Measurements from ENCODE around the gene ANGPTL2.
"Not testable (repeated sequence)": the region's sequence is repeated elsewhere in the genome, so short reads cannot be mapped to it uniquely, and the experiment has no call there.

Gene ANGPTL2

DNA sequence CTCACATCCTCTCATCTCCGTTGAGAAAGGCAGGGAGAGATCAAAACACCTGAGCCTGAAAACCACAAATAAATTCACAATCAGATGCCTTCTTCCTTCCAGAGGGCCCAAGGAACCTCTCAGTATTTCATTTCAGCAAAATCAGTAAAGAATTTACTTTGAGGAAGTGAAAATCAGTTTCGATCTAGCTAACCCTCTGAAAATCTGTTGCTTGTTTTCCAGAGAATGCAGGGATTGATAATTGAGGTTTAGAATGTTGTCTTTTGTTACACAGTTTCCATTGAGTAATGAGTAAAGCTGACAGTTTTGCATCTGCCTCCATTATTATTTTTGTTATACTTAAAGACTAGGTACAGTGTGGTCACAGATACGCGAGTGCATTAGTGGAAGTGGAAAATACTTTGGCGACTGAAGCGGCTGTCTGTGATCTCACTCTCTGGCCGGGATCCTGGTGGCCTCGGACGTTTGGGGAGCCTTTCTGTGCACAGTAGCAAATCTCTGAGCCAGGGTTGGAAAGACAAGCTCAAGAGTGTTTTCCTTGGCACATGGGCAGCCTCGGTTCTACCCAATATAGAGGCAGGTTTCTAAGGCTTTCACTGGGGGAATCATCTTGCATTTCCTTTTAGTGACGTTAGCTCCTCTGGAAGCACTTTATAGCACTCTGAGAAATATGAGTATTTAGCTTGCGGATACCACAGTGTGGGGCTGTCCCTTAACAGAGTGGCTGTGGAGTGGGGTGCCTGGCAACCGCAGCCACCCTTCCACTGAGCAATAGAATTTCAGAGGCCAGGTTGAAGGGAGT lies 32.2 kb upstream of the ANGPTL2 start:
- no peak for DNase-seq

DNA sequence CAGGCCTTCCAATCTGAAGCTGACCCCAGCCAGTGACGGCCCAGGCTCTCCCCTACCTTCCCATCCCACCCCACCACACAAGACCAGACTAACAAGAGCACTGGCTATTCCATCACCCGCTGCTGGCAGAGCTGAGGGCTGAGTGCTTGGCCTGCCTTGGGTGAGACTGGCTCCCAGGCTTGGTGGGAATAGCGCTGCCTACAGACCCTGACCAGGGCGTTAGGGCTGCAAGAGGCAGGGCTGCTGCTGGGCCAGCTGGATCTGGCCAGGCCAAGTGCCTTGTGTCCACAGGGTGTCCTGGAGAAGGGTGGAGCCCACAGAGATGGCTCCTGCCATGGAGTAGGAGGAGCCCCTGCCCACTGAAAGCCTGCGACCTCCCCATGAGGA lies 31.6 kb upstream of the ANGPTL2 start:
- DNase-seq, result no peak

DNA sequence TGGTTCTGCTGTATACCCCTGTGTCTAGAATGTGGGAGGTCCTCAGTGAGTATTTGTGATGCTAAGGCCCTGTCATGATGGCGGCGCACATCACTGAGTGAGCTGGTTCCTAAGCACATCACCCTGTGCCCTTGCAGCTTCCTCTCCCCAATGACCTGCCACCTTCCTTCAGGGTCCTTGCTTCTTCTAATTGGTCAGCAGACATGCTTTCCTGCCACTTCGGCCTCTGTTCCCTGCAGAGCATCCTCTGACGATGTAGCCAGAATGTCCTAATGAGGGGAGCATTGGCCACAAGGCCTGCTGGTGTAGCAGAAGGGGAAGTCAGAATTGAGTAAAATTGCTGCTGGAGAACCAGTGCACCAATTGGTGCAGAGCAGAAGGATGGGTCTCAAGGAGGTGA lies 31.1 kb upstream of the ANGPTL2 start:
- no peak for DNase-seq

DNA sequence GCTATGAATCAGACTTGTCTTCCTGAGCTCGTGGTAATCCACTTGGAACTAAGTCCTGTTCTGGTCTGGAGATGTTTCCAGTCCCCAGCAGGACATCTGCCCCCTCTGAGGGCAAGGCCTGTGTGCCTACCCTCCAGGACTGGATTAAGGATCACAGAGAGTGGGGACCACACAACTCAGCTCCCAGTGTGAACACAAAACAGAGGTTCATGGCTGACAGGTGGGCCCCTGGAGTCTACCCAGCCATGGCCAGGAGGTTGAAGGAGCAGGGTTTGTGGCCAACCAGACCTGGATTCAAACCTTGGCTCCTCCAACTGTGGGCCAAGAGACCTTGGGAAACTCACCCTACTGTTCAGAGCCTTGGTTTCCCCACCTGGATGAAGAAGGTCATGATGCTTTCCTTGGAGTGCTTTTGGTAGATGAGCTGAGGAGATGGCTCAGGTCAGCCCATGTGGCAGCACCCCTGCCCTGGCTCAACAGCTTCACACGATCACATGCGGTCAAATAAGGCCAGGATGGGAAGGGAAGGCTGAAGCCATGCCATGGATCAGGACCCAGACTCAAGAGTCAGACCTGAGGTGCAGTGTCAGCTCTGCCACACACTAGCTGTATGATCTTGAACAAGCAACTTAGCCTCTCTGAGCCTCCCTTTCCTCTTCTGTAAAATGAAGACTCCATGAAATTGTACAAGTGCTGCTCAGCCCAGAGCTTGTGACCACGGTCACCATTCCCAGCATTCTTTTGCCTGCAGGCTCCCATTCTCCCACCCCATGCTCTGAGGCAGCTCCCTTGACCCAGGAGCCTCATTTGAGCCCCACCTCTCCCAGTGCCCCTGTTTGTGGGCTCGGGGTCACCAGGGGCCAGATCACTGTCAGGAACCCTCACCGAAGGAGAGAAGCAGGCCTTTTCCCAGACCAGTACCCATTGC lies 27.3 kb upstream of the ANGPTL2 start:
- no peak for DNase-seq

DNA sequence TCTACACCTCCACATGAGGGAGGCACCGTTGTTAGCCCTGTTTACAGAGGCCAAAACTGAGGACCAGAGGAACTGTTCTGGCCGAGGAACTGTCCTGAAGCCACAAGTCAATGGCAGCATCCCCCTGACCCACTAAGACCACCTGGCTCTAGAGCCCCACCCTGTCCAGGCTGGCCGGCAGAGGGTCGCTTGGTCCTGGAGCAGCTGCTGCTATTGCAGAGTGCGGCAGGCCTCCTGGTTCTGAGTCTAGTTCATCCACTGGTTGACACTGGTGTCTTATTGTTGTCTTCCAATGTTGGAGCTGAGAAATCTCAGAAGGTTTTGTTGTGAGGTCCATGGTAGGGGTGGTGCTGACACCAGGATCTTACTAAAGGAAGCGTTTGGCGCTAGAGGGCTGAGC lies 26.6 kb upstream of the ANGPTL2 start:
- DNase-seq, result no peak

DNA sequence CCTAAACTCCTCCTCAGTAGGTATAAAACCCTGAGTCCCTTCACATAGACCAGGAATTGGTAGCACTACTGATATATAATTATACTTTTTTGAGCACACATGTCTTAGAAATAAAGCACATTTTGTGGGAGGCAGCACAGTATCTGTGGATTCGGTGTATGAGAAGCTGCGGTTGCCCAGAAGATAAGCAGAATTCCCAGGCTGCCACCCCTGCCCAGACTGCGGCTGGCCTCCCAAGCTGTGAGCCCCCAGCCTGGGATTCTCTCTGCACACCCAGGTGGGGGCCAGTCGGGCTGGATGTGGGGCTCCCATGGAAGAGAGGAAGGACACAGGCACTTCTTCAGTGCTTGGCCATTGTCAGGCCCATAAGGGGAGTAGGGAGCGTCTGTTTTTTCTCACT lies 25.6 kb upstream of the ANGPTL2 start:
- no peak for DNase-seq

DNA sequence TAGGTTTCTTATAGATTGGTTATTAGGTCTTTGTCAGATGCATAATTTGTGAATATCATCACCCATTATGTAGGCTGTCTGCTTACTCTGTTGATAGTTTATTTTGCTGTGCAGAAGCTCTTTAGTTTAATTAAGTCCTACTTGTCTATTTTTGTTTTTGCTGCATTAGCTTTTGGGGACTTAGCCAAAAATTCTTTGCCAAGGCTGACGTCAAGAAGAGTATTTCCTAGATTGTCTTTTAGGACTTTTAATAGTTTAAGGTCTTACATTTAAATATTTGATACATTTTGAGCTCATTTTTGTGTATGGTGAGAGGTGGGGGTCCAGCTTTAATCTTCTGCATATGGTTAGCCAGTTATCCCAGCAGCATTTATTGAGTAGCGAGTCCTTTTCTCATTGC lies 24.8 kb upstream of the ANGPTL2 start:
- DNase-seq, result no peak

DNA sequence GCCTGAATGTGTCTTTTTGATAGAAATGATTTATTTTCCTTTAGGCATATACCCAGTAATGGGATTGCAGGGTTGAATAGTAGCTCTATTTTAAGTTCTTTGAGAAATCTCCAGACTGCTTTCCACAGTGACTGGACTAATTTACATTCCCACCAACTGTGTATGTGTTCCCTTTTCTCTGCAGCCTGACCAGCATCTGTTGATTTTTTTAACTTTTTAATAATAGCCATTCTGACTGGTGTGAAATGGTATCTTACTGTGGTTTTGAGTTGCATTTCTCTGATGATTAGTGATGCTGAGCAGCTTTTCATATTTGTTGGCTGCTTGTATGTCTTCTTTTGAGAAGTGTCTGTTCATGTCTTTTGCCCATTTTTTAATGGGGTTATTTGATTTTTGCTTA lies 24.4 kb upstream of the ANGPTL2 start:
- not testable (repeated sequence) for DNase-seq

DNA sequence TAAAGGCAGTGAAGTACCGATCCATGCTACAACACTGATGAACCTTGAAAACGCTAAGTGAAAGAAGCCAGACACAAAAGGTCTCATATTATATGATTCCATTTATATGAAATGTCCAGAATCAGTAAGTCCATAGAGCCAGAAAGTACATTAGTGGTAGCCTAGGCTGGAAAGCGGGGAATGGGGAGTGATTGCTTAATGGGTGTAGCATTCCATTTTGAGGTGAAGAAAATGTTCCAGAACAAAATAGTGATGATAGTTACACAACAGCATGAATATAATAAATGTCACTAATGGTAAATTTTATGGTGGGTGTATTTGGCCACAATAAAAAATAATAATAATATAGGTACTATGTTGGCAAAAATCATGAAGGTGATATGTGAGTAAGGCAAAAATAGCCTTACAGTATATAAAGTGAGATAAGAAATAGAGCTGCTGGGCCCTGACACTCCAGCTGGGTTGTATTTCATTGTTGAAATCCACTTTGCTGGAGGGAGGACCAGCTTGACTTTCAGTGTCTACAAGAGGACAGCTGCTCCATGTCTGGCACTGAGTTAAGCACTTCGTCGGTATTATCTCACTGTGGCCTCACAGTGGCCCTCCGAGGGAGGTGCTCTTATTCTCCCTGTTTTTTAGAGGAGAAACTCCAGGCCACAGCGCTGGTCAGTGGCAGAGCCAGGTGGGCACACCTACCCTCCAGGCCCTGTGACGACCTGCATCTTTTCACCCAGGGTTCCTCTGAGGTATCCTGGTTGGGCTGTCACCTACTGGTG lies 22.4 kb upstream of the ANGPTL2 start:
- no peak for DNase-seq

DNA sequence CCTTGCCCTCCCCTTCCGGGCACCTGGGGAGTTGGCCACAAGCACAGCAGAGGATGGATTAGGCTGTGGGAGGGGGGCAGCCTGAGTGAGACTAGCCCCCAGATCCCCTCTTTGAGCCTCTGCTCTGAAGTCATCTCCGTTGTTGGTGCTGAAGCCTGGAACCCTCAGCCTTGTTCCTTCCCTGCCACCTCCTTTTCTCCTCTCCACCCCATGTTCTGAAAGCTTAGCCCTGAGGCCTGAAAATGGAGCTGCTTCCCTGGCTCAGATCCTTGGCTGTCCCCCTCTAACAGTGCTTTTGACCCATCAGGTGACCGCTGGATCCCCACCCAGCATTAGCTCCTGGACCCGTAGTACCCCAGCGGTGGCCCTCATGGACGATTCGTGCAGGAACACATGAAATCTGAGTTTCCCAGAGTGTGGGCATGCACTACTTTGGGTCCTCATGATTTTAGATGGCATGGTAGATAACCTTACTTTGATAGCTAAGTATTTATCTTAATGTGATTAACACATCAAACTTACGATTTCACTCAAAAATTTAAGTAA lies 21.6 kb upstream of the ANGPTL2 start:
- no peak for DNase-seq

DNA sequence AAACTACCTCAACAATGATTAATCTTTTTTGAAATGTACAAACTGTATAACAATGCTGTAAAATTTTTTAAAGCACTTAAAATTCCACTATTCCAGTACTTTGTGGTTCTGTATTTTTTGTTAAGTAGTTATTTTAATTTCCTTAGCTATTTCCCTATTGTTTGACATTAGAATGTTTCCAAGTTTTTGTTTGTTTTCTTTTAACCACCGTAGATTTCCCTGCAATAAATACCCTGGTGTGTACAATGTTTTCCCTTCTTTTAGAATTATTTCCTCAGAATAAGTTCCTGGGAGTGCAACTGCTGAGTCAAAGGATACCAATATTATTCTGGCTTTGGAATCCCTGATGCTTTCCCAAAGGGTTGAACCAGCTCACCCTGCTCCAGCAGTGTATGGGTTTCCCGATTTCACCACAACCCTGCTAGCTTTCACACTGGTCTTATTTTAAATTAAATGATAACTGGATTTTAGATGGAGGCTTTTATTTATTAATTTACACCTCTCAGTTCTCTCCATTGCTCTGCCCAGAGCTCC lies 20.6 kb upstream of the ANGPTL2 start:
- DNase-seq, result no peak

DNA sequence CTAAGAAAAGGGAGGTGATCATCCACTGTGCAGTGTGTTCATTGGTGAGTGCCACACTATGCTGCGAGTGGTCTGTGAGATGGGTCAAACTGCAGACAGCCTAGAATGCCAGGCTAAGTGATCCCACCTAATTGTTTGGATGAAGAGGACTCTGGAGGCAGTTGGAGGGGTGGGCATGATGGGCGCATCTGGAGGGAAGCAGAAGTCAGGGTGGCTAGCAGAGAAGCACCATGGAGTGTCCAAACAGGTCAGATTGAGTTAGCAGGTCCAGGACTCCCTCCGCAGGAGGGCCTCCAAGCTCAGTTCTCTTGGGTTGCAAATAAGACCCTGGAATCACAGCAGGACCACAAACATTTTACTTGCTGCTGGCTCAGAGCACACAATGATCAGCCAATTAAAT lies 19.9 kb upstream of the ANGPTL2 start:
- no peak for DNase-seq

DNA sequence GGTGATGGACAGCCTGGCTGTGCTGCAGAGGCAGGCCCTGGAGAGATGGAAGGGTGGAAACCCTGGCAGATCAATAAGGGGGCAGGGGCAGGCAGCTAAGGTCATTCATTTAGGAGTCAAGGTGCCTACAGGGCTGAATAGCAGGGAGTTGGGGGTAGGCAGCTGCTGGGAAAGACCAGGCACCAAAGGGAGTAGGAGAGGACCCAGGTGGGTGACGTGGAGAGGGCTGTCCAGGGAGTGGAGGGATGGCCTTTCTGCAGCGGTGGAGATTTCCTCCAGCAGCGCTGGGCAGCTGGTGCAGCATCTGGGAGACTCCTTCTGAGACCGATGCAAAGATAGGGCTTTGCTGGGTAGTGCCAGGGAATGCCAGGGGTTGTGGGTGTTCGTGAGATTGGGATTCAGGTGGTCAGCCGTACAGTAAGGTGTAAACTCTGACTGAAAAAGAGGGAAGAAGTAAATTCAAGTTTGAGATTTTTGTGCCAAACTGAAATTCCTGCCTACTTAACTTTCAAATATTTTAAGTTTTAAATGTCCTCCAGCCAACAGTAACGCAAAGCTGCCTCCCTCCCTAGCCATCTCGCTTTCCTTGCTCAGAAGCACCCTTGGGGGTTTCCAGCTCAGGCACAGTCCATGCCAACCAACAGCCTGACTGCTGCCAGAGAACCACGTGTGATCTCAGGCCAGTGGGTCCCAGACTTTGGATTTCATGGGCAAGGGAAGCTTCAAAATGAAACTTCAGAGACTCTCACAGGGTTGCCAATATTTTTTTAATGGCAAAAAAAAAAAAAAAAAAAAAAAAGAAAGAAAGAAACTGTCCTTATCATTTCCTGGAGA lies 18.6 kb upstream of the ANGPTL2 start:
- no peak for DNase-seq

DNA sequence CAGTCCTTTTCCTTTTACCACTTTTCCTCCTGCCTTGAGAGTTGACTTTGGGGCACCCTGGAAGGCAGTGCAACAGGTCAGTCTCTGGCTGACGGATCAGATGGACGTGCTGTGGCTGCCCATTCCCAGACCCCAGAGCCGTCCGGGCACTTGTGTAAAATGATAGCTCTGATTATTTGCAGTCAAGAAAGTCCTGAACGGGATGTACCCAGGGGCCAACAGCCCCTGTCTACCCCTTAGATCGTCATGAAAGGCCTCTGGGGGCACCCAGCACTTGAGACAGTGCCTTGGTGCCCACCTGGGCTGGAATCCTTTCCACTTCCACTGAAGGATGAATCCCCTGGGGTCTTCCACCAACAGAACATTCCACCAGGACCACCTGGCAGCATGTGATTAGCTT lies 17.7 kb upstream of the ANGPTL2 start:
- DNase-seq, result no peak

DNA sequence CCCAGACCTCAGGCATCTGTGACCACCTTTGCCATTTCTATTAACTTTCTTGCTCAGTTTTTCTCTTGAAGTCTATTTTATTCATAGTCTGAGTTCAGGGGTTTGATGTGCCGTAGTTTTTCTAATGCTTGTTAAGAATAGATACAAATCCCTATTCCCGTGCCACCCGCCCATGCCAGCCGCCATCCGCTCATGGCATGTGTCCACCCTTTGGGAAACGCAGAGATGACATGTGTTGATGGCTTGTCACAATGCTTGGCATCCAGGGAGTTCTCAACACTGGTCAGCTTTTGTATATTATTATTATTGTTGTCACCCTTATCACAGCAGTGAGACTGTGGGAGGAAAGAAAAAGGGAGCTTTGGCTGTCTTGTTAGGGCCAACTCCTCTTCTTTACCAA lies 17.3 kb upstream of the ANGPTL2 start:
- no peak for DNase-seq

DNA sequence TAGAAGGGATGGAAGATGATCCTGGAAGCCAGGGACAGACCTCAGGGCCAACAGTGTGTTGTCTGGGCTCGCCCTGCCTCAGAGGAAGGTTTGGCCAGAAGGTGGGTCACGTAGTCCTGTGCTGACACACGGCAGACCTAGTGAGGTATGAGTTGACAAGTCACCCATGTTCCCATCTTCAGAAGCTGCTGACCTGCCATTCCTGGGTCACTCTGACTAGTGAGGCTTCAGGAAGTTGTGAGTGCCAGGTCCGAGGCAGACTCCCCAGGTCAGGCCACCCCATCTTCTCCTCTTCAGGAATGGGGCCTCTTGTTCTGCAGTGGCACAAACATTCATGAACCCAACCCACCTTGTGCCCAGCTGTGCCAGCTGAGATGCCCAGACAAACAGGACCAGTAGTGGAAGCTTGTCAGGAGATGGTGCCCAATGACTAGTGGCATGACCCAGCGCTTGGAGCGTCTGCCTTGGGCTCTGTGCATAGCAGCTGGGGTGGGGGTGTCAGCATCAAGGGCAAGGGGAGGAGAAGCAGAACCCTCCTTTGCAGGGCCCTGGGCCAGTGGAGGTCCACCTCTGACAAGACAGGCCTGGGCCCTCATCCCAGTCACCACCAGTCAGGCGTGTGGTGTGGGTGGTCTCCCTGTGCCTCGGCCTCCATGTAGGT lies 16.8 kb upstream of the ANGPTL2 start:
- DNase-seq, result no peak

DNA sequence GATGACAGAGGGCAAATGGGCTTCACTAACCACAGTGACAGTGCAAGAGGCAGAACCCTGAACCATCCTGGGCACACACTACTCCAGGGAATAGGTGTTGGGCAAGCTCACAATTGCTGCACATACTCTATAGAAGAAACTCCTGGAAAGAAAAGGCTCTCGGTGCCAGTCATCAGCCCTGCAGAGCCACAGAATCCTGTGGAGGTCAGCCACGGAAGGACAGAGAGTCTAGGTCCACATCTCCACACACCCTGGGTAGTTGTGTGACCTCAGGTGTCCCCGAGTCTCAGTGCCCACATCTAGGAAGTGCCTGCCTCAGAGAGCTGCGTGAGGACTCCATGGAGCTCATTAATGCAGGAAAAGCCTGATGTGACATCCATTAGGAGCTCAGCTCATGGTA lies 16.0 kb upstream of the ANGPTL2 start:
- no peak for DNase-seq

DNA sequence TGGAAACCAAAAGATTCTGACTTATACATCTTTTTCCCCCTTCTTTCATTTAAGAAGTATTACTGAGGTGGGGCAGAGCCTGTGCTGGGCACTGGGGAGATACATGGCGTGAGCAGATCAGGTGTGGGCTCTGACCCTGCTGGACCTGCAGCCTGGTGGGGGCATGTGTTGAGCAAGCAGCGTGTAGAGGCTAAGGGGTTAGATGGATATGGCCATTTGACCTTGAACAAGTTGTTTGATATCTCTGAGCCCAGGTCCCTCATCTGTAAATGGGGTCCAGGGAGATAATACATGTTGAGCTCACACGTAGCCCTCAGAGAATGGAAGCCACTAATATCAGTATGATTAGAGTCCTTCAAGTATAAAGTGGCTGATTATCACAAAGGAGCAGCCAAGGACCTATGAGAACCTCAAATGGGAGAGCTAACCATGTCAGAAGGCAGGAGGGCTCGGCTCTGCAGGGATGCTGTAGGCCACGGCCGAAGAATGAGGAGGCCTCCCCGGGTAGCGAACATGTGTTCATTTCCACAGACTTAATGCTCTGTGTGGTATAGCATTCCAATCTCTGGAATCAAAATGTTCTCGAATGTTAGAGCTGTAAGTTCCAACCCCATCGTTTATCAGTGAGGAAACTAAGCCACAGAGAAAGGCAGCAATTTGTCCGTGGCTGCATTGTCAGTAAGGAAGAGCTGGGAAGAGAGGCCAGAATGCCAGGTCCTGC lies 15.4 kb upstream of the ANGPTL2 start:
- DNase-seq, result no peak

DNA sequence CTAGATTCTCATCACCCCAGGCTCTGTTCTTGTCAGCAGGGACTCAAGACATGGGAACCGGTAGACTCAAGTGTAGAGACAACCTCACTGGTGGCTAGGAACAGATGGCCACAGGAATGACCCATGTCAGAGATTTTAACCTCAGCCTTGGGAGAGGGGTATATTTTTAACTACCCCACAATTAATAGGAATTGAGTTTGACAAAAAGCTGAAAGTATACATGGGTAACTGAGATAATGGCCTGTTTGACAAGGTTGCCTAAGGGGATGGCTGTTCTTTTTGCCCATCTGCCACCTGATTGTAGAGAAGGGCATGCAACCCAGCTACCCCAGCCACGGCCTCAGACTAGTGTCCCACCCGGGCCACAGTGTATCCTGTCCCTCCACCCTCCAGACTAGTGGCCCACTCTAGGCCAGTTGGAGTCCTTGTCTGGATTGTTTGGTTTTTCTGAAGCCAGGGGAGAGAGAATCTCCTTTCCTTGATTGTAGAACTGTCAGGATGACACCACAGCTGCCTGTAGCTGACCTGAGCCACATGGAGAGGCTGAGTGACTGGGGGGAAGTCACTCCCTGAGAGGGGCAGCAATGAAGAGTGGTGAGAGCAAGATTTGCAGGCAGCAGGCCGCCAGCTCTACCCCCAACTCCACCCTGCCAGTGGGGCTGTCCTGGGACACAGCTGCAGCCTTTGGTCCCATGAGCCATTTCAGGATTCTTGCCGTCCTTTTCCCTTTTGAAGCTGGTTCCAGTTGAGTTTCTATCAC lies 14.6 kb upstream of the ANGPTL2 start:
- no peak for DNase-seq

All from NCI-H1436 (cell line).